ENCODE results near the gene SLC22A14.
A peak's percentile ranks its signal among the peaks of the same experiment; 100 is the strongest.
"Not testable (repeated sequence)": the region's sequence is repeated elsewhere in the genome, so short reads cannot be mapped to it uniquely, and the experiment has no call there.

SLC22A14 gene, protein sequence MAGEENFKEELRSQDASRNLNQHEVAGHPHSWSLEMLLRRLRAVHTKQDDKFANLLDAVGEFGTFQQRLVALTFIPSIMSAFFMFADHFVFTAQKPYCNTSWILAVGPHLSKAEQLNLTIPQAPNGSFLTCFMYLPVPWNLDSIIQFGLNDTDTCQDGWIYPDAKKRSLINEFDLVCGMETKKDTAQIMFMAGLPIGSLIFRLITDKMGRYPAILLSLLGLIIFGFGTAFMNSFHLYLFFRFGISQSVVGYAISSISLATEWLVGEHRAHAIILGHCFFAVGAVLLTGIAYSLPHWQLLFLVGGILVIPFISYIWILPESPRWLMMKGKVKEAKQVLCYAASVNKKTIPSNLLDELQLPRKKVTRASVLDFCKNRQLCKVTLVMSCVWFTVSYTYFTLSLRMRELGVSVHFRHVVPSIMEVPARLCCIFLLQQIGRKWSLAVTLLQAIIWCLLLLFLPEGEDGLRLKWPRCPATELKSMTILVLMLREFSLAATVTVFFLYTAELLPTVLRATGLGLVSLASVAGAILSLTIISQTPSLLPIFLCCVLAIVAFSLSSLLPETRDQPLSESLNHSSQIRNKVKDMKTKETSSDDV

DNA sequence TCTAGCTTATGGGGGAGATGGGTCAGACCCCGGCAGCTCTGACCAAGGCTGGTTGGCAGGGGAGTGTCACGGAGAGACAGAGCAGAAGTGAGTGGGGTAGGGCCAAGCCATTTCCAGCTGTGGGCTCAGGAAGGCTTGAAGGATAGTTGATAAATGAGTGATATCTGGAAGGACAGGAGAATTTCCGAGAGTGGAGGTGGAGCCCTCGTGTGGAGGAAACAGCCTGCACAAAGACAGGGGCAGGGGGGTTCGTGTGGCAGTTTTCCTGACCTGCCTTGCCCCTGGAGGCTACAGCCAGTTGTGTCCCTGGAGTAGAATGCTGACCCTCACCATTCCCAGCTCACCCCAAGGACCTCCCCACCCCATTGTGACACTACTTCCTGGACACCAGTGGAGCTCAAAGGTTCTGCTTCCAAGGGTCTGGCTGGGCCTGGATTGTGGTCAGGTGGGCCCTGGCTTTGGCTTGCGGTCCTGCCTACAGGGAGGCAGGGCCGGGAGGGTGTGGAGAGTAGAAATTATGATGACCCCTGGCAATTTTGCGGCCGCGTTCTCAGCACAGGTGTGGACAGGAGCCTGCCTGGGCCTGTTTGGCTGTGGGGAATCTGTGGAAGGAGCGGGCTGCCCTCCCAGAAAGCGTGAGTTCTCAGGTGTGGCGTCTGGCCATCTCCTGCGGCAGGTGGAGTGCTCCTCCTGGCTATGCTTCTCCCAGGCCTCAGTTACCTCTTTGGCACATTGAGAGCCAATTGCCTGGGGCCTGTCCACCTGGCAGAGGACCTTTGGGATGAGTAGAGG lies at the start of gene SLC22A14:
Gene SLC22A14 (plus strand): TSS at position 400 of the 792 bp plus-strand sequence. CDS start 23,733 bp downstream, outside the sequence.
- no peak for DNase-seq (ENCODE audit: low spot score)

DNA sequence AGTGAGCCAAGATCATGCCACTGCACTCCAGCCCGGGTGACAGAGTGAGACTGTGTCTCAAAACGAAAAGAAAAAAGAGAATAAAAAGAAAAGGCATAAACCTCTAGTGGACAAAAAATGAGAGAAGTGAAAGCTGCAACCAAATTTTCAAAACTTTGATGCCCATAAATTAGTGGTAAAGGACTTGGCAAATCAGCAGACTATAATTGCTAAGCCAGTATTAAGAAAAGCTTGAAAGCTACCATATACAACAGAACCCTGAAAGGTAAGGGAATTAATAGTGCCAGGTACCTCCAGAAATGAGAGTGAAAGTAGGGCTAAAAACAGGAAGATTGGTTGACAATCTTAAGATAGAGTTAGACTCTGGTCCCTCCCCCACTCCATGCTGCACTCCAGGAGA lies 49.4 kb upstream of the SLC22A14 start:
- no peak for DNase-seq (ENCODE audit: low spot score)

DNA sequence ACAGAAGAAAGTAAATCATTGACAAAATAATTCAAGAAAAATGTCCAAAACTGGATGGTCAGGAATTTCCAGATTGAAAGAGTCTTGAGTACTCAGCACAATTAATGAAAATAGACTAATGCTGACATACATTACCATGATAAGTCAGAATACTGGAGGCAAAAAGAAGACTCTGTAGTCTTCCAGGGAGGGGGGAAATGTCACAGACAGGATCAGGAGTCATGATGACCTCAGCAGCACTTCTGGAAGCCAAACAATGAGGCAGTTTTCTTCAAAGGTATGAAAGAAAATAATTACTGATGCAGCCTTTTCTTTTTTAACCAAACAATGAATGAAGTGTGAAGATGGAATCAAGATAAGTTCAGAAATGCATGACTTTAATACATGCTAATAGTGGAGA lies 46.6 kb upstream of the SLC22A14 start:
- no peak for DNase-seq (ENCODE audit: low spot score)

DNA sequence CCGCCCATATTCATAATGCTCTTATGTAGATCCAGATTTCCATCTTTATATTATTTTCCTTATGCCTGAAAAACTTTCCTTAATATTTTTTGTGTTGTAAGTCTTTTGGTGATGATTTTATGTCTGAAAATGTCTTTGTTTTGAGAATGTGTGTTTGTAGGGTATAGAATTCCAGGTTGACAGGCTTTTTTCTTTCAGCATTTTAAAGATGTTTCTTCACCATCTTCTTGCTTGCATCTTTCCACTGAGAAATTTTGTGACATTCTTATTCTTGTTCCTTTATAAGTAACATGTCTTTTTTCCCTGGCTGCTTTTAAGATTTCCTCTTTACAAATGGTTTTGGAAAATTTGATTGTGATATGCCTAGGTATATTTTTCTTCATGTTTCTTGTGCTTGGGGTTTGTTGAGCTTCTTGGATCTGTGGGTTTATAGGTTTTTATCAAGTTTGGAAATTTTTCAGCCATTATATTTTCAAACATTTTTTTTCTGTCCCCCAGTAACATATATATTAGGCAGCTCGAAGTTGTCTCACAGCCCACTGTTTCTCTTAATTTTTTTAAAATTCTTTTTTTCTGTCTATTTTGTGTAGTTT lies 43.6 kb upstream of the SLC22A14 start:
- no peak for DNase-seq (ENCODE audit: low spot score)

DNA sequence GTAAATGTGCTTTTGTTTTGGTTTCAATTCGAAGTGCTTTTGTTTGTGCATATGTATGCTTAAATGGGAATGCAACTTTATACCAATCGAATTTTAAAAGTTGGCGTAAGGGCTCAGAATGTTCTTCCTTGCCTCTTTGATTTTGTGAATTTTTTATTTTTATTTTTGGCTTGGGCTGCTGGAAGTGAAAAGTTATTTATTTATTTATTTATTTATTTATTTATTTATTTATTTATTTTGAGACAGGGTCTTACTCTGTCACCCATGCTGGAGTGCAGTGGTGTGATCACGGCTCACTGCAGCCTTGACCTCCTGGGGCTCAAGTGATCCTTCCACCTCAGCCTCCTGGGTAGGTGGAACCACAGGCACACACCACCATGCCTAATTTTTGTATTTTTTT lies 39.3 kb upstream of the SLC22A14 start:
- DNase-seq (ENCODE audit: low spot score) = not testable (repeated sequence)

DNA sequence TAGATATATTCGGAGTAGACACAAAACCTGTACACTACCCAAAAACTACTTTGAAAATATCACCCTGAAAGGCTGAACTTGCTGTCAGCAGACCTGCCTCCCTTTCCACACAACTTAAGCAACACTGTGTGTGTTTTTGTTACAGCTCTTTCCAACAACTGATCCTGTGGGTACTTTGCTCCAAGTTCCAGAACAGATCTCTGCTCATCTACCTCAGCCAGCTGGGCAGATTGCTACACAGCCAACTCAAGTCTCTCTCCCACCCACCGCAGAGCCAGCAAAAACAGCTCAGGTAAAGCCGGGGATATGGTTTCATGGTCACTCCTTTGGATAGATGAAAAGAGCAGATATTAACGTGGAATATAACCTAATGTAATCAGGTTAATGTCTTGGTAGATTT lies 36.2 kb upstream of the SLC22A14 start:
- DNase-seq (ENCODE audit: low spot score) = no peak

DNA sequence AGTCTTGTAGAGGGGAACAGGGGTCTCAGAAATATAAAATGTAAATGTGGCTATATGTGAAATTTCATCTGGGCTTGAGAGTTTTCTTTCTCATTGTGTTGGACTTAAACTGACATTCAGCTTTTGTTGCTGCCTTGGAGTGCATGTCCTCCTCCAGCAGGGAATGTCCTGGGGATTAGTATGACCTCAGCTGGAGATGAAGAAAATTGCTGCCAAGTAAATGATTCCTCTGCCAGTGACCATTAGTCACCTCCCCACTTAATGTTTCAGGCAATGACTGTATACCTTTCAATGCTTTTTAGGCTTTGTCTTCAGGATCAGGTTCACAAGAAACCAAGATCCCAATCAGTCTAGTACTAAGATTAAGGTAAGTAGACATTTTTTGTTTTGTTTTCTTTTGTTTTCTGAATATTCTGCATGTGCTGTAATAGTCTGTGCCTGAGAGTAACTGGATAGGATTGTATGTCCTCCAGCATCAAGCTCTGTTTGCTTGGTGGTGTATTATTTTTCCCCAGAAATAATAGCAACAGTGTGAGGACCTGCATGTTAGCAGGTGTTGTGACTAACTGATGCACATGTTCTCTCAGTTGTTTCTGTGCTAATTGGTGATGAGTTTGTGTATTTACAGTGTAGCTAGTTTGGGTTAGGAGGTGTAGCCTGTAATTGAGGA lies 34.6 kb upstream of the SLC22A14 start:
- DNase-seq (ENCODE audit: low spot score) = peak; percentile 13

DNA sequence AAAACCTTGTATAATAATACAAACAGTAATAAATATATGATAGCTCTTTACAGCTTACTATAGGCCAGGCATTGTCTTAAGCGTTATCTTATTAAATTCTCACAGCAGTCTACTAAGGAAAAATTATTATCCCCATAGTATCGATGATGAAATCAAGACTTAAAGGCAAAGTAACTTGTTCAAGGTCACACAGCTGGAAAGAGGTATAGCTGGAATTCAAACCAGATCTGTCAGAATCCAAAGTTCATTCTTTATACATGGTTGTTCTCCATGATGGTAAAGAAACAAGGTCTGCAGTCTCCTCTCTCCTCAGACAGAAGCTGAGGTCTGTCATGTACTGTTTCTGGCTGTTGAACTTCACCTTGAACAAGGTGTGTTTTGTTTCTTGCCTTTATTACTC lies 31.9 kb upstream of the SLC22A14 start:
- no peak for DNase-seq (ENCODE audit: low spot score)

DNA sequence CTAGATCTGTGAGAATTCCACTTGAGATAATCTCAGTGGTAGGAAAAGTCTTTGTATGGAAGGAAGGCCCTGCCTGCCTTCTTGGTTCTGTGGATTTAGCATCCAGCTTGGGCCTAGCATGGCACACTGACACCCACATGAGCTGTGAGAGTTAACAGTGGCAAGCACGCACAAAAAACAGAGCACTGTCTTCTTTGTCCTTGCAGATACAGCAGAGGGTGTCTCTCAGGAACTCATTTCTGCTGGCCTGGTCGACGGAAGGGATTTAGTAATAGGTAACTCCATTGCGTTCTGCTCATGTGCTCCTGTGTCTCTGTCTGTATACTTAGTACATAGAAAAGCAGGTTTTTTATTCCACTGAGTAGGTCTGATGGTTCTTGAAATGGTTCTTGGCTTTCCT lies 30.9 kb upstream of the SLC22A14 start:
- DNase-seq (ENCODE audit: low spot score) = no peak

DNA sequence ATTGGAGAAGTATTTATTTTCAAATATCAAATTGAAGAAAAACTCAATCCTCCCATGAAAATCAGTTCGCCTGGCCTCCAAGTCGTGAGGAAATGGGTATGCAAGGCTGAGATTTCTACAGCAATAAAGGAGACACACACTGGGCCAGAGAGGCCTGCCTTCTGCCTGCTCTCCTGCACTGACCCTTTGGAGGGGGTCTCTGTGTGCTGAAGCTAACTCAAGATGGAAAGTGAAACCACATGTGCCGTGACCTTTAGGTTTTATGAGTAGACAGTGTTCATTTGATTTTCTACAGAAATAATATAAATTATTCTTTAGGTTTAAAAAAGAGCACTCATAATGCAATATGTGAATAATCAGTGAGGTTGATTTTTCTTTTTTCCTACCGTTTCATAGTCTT lies 28.4 kb upstream of the SLC22A14 start:
- DNase-seq (ENCODE audit: low spot score) = no peak

DNA sequence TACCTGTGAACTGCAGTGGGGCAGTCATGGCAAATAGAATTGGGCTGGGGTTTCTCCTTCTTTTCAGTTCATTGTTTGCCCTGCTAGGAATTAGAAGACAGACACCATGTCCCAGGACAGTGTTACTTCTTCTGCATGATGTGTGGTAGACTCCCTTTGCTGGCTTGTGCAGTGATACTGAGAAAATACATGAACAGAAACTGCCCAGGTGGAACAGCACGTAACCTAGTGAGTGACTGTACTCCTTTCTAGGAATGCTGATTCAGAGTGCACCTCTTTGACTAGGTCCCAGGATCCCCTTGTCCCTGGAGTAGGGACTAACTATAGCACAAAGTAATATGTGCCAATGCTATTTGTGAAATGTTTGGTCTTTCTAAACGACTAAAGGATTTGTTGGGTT lies 27.2 kb upstream of the SLC22A14 start:
- no peak for DNase-seq (ENCODE audit: low spot score)

DNA sequence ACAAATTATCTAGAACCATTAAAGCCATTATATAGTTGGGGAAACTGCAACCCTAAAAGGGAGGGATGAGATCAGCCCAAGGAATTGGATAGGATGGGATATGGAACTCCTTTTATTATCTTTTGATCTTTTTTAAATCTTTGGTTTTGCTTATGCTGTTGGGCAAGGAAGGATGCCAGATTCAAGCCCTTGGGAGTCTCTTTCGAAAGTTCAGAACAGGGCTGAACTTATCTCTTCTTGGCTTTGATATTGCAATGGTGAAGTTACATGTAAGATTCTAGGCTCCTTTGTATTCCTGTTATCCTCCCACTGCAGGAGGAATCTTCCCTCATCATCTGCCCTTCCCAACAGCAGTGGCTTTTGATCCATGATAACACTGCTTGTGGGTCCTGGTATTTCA lies 26.5 kb upstream of the SLC22A14 start:
- DNase-seq (ENCODE audit: low spot score) = no peak

DNA sequence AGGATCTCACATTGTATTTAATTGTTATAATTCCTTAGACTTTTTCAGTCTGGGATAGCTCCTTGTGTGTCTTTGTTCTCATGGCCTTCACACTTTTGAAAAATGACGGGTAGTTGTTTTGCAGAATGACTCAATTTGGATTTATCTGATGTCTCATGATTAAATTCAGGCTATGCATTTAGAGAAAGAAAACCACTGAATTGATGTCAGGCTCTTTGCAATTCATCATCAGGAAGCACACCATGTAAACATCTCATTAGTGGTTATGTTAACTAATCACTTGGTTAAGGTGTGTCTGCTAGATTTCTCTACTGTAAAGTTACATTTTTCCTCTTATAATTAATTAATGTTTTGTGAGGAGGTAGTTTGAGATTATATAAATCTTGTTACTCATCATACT lies 24.5 kb upstream of the SLC22A14 start:
- no peak for DNase-seq (ENCODE audit: low spot score)

DNA sequence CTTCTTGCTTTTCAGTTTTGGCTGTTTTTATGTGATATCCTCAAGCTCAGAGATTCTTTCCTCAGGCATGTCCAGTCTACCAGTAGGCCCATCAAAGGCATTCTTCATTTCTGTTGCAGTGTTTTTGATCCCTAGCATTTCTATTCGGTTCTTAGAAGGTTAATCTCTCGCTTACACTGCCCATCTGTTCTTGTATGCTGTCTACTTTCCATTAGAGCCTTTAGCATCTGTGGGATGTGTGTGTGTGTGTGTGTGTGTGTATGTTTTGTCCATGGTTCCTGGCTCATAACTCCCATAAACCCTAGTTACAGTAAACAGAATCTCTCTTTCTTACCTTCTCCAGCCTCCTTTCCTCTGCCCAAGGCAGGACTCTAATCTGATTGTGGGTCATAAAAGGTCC lies 21.6 kb upstream of the SLC22A14 start:
- no peak for DNase-seq (ENCODE audit: low spot score)

DNA sequence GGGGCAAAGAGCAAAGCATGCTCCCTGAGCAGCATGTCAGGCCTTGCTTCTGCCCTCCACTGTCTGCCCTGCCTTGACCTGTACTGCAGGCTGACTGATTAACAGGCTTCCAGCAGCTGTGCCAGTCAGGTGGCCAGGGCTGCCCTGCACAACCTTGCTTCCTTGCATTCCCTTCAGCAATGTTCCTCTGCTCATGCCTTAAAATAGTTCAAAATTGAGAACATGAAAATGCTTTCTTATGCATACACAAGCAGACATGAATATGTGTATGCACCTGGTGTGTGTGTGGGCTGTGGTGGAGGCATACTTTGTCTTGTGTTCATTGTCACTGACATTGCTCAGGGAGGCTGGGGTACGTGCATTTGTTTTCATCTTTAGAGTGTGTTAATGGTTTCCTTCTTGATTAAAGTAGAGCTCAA lies 17.7 kb upstream of the SLC22A14 start:
- DNase-seq (ENCODE audit: low spot score) = no peak

DNA sequence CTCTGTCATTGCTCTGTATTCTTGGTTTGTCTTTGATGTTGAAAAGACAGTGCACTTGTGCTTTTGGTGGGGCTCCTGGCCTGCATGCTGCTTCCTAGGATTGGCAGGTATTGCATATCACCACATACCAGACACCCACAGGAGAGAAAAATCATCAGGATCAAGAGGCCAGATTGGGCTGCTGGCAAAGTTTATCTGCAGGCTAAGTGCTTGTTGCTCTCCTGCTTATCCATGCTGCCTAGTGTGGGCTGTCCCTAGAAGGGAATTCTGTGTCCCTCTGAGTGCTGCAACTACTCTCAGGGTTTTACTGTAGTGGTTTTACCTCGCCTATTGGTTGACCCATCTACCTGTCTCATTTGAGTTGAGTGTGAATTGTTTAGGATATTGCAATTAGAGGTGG lies 17.3 kb upstream of the SLC22A14 start:
- no peak for DNase-seq (ENCODE audit: low spot score)

DNA sequence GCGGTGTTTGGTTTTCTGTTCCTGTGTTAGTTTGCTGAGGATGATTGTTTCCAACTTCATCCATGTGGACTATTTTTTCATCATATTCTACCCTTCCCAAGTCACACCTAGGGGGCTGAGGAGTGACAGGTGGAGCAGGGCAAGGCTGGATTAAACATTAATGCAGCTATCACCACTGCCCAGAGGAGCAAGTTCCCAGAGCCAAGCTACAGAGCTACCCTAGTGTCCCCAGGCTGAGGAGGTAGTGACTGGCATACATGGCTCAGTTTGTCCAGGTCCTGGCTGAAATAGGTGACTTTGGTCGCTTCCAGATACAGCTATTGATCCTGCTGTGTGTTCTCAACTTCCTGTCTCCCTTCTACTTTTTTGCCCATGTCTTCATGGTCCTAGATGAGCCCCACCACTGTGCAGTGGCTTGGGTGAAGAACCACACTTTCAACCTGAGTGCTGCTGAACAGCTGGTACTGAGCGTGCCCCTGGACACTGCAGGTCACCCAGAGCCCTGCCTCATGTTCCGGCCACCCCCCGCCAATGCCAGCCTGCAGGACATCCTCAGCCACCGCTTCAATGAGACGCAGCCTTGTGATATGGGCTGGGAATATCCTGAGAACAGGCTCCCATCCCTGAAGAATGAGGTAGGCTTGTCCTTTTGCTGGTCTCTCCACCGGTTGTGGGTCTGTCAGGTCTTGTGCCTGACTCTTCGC lies 16.3 kb upstream of the SLC22A14 start, which contains the start of gene SLC22A13:
Gene SLC22A13 (plus strand): TSS at position 209 of the 704 bp plus-strand sequence. CDS start 49 bp downstream, at position 258.
- DNase-seq (ENCODE audit: low spot score) = no peak

DNA sequence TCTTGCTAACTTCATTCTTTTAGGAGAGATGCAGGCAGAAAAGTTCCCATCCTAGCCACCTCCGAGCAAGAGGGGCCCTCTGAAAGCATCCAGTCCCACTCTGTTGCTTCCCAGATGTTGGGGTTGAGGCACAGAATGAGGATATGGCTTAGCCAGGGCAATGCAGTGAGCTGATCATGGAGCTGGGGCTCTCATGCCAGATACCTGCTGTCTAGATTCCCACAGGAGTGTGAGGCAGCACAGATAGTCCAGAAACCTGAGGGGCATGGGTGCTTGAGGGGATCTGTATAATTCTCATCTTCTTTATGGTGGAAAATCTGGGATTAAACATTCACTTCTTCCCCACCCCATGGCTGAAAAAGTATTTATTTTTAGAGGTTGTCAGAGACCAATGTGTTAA lies 15.3 kb upstream of the SLC22A14 start:
- no peak for DNase-seq (ENCODE audit: low spot score)

DNA sequence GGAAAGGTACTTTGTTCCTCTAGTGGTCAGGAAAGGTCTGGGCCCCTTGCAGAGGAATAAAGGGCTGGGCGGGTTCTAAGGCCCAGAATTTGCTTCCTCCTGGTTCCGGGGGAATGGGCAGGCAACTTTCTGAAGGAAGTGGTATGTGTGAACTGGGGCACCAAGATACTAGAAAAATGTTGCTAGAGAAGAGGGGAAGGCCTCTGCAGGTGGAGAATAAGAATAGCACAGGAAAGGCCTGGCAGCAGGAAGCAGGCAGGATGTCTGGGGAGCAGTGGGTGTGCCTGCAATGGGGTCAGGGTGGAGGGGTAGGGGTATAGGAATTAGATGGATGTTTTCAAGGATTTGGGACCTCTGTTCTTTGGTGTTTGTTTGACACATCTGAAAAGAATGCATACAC lies 14.4 kb upstream of the SLC22A14 start:
- DNase-seq (ENCODE audit: low spot score) = no peak

DNA sequence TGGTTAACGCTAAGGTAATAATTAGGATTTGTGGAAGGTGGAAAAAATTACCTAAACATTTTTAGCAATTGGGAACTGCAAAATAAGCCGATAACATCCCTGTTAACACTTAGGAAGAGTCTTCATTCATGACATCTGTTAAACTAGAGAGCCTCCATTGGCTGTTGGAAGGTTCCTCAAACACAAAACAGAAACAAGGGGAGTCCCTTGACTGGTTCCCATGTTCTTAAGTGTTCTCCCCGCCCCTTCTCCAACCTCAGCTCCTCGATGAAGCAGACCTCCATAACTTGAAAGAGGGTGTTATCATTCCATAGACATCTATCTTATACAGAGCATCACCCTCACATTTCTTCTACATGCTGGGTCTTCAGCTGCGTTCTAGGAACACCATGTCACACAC lies 14.0 kb upstream of the SLC22A14 start:
- no peak for DNase-seq (ENCODE audit: low spot score)

DNA sequence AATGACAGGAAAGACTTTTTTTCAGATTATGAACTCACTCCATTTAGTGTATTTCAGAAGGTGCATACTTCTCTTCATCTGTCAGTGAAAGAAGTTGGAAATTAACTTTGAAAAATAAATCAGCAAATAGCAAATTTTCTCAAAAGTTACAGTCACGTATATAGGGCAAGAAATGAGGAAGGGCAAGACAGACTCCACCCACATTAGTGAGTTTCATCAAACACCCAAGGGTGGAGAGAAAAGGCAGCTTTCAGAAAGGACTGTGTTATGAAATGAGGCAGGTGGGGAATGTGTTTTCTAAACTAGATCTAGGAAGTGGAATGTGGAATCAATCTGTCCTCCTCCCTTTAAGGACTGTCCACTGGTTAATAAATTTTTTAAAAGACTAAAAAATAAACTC lies 13.6 kb upstream of the SLC22A14 start:
- DNase-seq (ENCODE audit: low spot score) = no peak
